ENCODE data around the gene SORT1.
A peak's percentile ranks its signal among the peaks of the same experiment; 100 is the strongest.
"Not testable (repeated sequence)": the region's sequence is repeated elsewhere in the genome, so short reads cannot be mapped to it uniquely, and the experiment has no call there.

The SORT1 gene

DNA sequence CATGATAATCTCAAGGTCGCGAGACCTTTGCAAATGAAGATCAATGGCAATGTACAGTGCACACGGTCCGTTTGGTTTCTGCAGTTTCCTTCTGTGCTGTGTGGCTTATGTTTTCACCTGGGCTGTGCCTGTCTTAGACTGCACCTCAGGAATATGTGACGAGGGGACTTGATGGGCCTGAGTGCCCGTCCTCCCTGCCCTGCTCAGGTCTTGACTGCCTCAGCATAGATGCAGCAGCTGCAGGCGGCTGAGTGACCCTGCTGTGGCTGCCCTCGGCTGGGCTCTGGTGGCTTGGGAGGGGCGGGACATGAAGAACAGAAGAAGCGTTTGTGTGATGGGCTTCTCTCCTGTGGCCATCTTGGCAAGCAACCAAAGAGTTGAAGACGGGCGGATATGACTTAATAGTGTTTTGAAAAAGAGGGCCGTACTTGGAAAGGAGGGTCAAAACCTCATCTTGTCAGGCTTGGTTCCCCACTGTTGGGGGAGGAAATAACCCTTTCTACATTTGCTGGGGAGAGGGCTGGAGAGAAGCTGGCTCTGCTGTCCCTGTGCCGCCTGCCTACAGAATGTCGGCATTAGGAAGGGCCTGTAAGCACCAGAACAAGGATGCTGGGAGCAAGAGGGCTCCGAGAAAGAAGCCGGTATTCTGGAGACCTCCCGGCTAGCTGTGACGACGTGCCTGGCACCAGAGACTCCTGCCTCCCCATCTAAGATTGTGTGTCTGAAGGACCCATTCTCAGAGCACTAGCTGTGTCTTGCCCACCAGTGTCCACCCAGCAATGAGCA is 98.0 kb downstream of the SORT1 start:
- no peak for DNase-seq (ENCODE audit: low read depth)

DNA sequence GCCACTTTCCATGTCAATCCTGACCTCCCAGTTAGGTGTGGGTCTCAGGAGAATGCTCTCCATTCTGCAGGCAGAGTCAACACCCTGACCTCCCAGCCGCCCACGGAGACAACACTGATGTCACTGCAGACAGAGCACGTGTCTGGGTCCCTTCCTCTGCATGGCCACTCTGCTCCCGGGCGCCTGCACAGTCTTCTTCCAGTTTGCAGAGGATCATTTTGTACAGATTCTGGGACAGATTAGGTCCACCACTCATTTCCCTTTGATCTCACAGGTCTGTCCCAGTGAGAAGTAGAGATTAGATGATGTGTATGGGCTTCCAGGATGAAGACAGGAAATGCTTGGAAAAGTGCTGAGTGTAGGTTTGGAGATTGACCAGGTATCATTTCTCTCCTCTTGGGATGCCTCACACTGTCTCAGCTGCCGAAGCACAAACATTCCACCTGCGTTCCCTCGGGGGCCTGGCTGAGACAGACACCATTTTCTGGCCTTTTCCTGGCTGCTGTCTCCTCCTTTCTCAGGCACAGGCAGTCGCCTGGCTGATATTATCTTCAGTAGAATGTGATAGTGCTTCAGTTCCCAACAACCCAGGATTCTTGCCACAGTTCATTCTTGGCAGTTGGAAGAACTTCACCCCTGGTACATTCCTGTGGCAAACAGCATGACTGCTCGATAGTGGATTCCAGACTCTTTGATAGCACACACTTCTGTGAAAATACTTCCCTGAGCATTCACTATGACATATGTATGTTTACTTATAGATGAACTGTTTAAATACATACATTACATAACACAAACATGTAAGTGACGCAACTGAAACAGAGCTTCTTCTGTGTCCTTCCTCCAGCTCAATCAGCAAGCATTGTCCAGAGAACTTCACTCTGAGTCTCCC is 98.8 kb downstream of the SORT1 start:
- DNase-seq (ENCODE audit: low read depth): no peak

DNA sequence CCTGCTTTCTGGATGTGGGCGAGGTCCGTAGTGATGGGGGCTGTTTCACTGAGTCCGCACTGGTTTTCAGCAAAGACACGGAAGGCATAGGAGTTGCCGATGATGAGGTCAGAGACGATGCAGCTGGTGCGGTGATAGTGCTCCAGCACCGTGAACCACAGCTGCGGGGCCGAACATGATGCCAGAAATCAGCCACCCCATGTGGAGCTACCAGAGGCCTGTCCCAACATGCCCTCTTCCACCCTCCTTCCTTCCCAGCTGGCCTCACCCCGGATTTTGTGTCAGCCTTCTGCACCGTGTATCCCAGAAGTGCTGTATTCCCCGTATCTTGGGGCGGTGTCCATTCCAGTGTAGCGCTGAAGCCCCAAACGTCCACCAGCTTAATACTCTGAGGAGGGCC is 100.9 kb downstream of the SORT1 start:
- no peak for DNase-seq (ENCODE audit: low read depth)

DNA sequence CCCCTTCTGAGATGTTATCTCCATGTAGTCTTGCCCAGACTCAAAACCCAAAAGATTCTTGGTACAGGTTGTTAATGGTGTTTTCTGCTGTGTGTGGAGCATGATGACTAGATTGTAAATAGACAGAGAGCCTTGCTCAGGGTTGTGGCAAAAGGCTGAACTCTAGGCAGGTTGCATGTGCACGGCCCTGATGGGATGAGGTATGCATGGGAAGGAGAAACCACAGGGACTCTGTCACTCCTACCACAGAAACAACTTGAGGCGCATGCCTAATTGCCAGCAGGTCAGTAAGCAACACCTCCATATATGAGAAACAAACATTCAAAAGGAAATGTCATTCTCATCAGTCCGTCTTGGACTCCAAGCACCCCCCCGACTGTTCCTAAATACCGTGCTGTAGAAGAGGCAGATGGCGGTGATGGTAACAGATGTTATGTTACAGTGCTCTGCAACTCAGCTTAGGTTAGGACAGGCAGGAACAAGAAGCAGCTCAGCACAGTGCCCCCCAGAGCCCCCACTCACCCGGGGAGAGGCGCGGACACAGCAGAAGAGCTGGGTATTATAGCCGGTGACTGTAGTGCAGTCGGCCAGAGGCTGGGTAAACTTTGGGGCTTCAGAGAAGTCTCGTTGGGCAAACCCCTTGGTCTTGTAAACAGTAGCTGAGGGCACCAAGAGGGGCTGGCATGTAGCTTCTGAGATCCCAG is 101.9 kb downstream of the SORT1 start:
- DNase-seq (ENCODE audit: low read depth): no peak

DNA sequence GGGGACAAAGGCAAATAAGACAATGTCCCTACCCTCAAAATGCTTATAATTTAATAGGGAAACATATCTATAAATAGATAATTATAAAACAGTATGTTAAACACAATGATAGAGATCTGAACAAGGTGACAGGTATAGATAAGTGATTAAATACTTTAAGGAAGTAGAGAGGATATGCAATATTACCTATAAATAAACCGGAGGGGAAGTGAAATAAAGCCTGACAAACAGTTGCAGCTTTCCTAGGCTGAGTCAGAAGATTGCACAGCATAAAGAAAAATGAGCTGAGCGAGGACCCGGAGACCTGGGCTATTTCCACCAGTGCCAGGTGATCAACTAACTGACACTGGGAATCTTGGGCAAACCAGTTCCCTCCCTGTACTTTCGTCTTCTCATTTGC is 103.2 kb downstream of the SORT1 start:
- no peak for DNase-seq (ENCODE audit: low read depth)

DNA sequence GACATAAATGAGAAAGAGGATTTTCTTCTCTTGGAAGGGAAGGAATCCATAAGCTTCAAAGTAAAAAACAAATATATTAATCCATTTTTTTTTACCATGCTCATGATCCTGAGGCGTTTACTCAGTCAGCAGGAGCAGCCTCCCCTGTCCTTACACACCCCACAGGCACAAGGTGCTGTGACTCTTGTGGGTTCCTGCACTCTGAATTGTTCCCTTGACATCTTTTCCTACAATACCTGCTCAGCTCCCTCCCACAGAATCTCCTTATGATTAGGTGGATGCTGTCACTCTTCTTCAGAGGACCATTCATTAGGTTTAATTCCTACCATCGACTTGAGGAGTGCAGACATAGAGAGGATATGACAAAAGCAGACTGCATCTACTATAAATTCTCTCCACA is 104.7 kb downstream of the SORT1 start:
- DNase-seq (ENCODE audit: low read depth): no peak

DNA sequence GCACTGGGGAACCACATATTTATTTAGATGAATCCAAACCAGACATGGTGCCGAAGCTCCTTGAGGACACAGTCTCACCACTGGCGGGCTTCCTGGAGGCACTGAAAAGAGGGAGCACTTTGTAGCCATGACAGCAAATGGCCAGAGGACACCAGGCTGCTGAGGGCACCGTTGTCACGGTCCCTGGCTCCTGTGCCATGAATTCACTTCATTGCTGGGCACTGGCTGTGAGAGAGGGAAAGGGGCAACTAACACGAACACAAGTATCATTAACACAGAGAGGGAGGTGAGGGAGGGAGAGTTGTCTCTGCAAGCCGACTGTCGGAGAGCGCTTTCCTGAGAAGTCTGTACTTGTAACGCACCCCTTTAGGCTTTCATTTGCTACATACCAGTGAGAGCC is 105.4 kb downstream of the SORT1 start:
- no peak for DNase-seq (ENCODE audit: low read depth)

DNA sequence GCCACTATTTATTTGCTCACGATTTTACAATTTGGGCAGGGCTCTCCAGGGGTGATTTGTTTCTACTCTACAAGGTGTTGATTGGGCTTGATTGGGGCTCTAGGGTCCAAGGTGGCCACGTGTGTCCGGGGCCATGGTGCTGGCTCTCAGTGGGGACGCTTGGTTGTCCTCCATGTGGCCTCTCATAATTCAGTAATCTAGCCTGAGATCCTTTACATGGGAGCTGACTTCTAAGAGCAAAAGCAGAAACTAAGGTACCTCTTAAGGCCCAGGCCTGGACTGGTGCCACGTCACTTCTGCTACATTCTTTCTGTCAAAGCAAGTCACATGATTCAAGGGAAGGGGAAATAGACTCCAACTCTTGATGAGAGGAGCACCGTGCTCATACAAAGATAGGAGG is 106.7 kb downstream of the SORT1 start:
- DNase-seq (ENCODE audit: low read depth): no peak

DNA sequence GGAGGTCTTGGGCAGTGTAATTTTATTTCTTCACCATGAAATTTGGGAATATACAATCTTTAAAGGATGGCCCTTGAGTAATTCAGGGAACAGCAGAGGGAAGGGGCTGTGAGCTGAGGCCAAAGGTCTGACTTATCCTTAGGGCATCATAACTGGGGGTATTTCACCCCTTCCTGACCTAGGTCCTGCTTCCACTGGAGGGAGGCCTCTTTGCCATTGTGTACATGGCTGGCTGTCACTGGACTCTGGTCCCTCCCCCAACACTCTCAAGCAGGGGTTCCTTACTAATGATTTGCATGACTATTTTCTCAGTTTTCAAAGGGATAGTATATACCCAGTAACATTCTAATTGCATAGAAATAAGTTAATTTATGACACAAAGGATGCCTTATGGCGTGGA is 107.6 kb downstream of the SORT1 start:
- no peak for DNase-seq (ENCODE audit: low read depth)

DNA sequence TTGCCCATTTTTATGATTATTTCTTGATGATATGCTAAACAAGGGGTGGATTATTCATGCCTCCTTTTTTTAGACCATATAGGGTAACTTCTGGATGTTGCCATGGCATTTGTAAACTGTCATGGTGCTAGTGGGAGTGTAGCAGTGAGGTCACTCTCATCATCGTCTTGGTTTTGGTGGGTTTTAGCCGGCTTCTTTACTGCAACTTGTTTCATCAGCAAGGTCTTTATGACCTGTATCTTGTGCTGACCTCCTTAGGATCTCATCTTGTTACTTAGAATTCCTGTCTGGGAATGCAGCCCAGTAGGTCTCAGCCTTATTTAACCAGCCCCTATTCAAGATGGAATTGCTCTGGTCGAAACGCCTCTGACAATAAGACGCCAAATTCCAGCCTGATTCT is 111.0 kb downstream of the SORT1 start:
- DNase-seq (ENCODE audit: low read depth): not testable (repeated sequence)

DNA sequence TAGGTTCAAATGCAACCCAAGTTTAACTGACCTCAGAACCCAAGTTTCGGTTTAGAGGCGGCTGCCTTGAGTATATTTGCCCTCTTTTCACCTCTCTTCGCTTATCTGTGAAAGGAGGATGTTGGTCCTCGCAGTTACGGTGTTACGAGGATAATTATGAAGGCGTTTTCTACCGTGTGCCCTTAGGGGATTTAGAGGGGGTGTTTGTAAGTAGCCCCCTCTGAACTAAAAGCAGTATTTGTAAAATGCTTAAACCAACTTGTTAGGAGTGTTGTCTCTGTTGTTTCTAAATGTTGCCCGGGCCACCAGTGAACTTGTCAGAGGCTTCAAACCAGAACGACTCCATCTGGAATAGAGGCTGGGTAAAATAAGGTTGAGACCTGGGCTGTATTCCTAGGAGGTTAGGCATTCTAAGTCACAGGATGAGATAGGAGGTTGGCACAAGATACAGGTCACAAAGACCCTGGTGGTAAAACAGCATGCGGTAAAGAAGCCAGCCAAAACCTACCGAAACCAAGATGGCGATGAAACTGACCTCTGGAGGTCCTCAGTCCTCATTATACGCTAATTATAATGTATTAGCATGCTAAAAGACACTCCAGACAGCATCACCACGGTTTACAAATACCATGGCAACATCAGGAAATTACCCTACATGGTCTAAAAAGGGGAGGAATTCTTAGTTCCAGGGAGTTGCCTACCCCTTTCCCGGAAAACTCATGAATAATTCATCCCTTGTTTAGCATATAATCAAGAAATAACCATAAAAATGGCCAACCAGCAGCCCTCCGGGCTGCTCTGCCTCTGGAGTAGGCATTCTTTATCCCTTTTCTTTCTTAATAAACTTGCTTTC is 113.7 kb downstream of the SORT1 start:
- DNase-seq (ENCODE audit: low read depth): no peak

DNA sequence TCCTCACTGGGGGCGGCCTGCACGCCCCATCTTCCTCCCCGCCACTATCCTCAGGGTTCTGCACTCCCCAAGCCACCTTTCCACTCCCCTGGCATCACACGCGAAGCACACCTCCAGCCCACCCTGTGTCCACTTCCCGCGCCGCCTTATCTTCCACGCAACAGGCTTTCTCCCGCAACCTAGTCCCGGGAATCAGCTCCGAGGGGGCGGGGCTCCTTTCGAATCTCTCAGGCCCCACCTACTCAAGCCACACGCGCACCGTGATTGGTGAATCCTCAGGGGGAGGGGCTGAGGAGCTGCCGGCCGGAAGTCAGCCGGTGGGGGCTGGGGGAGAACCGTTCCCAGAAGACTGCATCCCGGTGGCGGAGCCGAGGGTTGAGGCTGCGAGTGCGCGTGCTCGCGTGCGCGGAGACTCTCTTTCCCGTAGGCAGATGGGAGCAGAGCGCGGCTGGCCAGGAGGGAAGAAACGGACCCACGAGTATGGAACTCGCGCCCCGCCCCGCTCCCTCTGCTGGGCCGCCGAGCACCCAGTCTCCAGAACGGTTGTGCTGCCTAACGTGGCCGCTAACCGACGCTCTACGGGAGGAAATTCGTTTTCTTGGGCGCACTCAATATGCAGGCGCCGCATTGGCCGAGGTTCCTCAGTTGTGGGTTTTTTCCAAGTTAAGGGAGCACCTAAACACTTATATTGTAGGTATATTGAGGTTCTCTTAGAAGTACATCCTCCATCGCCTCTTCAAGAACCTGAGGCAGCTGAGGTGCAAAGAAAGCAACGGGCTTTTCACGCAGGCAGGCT is 114.6 kb downstream of the SORT1 start, which contains the start of gene PSRC1:
Gene PSRC1 (minus strand): TSS at position 194 of the 796 bp plus-strand sequence.
- DNase-seq (ENCODE audit: low read depth): peak; percentile 84

DNA sequence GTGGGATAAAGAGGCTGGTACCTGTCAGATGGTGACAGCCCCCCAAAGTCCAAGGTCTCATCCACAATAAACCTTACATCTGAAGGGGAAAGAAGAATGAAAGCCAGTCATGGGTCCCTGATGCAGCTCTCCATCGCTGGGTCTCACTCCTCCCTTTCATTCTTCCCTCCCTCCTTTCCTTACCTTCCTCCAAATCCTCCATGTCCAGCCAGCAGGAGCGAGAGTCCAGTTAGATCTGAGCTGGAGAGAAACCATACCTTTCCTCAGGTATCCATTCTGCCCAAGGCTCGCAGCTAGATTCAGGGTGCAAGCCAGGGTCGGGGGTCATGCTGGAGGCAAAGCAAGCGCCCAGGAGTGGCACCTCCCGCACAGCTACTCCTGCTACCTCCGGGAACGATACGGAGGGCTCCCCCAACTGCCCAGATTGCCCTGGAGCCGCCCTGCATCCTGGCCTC is 115.2 kb downstream of the SORT1 start:
- no peak for DNase-seq (ENCODE audit: low read depth)

DNA sequence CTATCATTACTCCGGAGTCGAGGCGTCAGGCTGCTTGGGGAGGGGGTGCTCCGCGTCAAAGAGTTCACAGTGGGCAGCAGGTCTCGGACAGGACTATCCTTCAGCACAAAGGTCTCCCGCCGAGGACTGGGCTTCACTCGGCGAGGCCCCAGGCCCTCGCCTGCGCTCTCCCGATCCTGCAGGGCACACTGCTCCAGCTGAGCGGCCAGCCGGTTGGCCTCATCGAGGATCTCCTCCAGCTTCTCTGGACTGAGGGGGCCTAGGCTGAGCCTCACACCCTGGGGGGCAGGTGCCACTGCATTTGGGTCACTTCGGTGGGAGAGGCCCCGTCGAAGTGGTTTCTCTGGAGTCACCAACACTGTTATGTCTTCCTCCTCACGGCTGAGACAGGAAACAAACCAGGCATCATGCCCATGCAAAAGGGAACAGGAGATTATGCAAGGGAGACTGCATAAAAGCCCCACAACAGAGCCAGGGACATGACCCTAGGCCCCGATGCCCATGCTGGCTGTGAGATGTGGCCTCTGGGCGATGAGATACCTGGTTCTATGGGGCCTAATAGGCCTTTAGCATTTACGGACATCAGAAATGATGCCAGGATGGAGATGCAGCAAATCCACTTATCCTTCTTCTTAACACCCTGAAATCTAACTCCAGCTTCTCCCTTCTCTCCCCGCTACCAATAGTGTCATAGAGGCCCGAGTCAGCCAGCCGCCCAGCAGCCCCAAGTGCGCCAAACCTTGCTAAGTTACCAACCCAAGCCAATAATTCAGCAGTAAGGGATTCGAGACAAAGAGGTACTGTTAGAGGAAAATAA is 115.8 kb downstream of the SORT1 start:
- no peak for DNase-seq (ENCODE audit: low read depth)

DNA sequence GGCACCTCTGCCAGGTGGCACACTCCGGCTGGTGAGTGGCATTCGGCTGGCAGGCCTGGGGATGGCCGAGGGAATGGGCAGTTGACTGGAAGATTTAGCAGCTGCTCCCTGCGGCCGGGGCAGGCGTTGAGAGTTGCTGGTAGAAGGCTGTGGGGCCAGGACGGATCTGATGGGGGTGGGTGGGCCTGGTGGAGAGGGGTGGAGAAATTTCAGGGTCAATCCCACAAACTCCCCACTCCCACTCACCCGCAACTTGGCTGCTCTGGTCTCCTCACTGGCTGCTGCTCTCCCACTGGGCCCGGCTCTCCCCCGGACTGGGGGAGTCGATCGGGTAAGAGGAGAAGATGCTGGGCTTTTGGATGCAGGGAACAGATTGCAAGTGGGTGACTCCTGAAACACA is 116.9 kb downstream of the SORT1 start:
- no peak for DNase-seq (ENCODE audit: low read depth)

DNA sequence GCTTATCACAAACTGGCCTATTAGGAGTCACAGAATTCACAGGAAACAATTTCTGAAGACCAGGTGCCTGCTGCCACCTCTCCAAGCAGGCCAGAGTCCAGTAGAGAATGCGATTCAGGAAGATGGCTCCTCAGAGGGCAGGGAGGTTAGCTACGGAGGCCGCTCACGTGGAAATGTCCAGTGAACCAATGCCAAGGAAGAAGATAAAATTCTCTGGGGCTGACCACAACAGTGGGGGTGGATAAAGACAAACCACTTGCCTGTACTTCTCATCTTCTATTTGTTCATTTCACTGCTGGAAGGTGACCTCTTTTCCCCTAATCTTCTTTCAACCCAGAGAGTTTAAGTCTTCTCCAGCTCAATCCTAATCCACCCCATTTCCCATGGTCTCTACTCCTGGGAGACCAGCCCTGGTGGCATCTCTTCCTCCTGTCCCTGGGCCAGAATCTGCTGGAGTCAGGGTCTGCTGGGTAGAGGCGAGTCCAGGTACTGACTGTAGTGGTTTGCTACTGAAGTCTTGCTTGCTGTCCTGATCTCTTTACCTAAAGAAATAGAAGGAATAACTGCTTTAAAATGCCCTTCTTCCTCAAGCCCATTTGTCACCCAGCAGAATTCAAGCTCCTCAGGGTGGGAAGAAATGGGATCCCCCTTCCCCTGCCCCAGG is 118.0 kb downstream of the SORT1 start:
- DNase-seq (ENCODE audit: low read depth): no peak

DNA sequence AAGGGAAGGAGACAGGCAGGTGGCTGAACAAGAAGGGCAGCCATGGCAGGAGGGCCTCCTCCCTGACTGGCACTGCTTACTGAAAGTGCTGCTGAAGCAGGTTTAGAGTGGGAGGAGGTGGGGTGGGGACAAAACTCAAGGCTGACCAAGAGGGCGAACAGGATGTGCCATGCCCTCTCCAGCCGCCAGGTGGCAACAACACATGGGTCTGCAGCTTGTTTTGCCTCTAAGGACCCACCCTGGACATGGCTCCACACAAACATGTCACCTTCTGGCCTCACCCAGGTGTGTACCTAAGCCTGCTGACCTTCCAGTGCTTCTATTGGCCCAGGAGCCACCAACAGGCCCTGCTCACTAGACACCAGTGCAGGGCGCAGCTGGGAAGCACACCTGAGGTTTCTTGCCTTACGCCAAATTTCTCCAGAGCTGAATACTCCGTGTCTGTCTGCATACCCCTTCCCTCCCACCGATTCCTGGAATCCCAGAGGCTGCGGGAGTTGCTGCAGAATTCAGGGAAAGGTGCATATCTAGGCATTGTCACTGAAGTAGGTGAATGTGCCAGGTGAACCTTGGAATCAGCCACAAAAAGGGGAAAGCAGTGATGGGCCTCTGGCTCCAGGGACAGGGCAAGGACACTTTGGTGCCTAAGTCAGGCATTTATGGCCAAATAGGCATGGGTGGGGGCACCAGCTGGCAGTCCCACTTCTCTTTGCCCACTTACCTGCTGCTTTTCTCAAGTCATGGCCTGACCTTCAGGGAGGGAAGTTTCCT is 120.1 kb downstream of the SORT1 start:
- peak; percentile 29 for DNase-seq (ENCODE audit: low read depth)

DNA sequence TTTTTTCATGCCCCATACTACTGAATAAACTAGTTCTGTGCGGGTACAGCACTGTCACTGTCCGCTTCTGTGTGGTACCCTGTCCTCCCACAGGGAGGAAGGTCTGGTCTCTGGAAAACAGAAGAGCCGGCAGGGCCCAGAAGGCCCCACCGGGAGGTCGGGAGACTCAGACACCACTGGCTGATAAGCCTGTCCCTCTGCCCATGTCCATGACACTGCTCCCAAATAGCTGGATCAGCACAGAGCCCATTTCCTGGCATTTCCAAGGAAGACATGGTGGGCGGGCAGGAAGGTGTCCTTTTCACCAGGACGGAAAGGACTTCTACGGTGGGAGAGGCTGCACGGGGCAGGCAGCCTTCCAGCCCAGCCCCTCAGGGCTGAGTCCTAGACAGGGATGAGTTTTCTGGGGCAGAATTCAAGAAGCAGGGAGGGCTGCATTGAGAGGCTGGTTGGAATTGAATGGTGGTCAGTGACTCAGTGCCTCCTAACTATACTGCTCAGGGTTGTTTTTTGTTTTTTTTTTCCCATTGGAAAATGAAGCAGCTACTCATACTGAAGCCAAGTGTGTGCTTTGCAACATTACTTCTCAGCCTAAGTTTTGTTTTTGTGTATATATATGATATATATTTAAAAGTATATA is 121.9 kb downstream of the SORT1 start:
- DNase-seq (ENCODE audit: low read depth): no peak
